Upper lobe of left lung (tissue), 4 donors: ENCODE results near the gene PPP3CA.
"Not testable (repeated sequence)": the region's sequence is repeated elsewhere in the genome, so short reads cannot be mapped to it uniquely, and the experiment has no call there.

Source experiments
- EP300 ChIP-seq, 4 donors: sonication (generic); formaldehyde crosslinking; IDR thresholded peaks; one replicate each; pipeline ENCODE4 v1.5.1; 2017; ENCODE audit warnings: antibody characterized with exemption in 4 of 4, control low read depth in 2 of 4
- POLR2A ChIP-seq, 4 donors: fragments of 450-650 bp; IDR thresholded peaks; one replicate each; pipeline ENCODE4 v1.5.1; 2016 to 2017; ENCODE audit warnings: antibody characterized with exemption in 4 of 4, mild to moderate bottlenecking in 2 of 4
- POLR2AphosphoS5 ChIP-seq, 2 donors: sonication (generic); formaldehyde crosslinking; IDR thresholded peaks; one replicate each; pipeline ENCODE4 v1.5.1; 2017; ENCODE audit warnings: antibody characterized with exemption in 2 of 2
- TF ChIP-seq, protein P1 (sequence below), 6 experiments: fragments of 450-650 bp in 4 of 6; fragments of 200-600 bp in 2 of 6; sonication (generic) in 2 of 6; IDR thresholded peaks; one replicate each; pipeline ENCODE4 v1.5.1; 2016 to 2019; ENCODE audit warnings: antibody characterized with exemption in 6 of 6

DNA sequence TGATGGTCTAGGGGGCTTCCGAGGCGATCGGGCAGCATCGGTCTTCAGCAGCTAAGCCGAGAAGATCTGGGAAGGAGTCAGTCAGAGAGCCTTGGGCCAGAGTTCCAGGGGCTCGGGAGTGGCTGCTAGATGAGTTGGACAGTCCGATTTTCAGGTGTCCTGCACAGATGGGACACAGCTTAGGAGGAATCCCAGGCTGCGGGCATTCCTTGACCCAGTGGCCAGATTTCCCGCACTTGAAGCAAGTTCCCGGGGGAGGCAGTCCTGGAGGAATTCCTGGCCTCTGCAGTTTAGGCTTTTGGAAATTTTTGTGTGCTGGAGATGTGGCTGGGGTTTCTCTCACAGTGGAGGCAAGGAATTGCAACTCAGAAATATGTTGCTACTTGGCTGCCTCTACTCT, 352.3 kb downstream of the PPP3CA start:
- TF ChIP-seq, protein P1, sequence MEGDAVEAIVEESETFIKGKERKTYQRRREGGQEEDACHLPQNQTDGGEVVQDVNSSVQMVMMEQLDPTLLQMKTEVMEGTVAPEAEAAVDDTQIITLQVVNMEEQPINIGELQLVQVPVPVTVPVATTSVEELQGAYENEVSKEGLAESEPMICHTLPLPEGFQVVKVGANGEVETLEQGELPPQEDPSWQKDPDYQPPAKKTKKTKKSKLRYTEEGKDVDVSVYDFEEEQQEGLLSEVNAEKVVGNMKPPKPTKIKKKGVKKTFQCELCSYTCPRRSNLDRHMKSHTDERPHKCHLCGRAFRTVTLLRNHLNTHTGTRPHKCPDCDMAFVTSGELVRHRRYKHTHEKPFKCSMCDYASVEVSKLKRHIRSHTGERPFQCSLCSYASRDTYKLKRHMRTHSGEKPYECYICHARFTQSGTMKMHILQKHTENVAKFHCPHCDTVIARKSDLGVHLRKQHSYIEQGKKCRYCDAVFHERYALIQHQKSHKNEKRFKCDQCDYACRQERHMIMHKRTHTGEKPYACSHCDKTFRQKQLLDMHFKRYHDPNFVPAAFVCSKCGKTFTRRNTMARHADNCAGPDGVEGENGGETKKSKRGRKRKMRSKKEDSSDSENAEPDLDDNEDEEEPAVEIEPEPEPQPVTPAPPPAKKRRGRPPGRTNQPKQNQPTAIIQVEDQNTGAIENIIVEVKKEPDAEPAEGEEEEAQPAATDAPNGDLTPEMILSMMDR (IDR thresholded peaks at IDR 0.05), result not testable (repeated sequence)
- not testable (repeated sequence) for TF ChIP-seq POLR2A, POLR2AphosphoS5, EP300 (IDR thresholded peaks at IDR 0.05)
